Measurements from ENCODE around the gene FN1. TPM values are rescaled to one million over a fixed set of nuclear protein-coding genes. Genes with fewer than 3 reads are reported as not detected.
"Not testable (repeated sequence)": the region's sequence is repeated elsewhere in the genome, so short reads cannot be mapped to it uniquely, and the experiment has no call there.

The FN1 gene
- total and polyA plus RNA-seq, 12 donors: 67.8 to 888 (median 136) TPM

DNA sequence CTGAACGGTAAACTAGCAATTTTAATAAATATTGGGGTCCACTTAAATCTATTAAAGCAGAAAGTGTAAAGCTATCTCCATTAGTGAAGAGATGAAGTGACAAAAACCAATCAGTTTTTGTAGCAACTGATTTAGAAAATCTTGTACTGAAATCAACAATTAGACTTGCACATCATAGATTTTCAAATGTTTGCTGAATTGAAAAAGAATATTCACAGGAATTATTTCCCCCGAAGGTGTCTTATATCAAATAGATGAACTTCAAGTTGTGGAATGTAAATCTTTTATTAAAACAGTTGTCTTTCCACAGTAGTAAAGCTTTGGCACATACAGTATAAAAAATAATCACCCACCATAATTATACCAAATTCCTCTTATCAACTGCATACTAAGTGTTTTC is 75.3 kb downstream of the FN1 start:
- no peak for DNase-seq
- 88 to 91% methylated on average over 2 of the region's 2 CpGs for WGBS, 2 donors
- Histone ChIP-seq H3K4me1 (no peaks in the 10 kb centered on the region), H3K9me3 (no peaks in the 10 kb centered on the region), H3K4me3 (no peak overlapping the region), H3K27ac (no peak overlapping the region), H3K36me3 (peaks cover 0 to 70% (median 32%) of the 10 kb centered on the region in 9 donors), H3K27me3 (no peaks in the 10 kb centered on the region)
- TF ChIP-seq, protein P1, sequence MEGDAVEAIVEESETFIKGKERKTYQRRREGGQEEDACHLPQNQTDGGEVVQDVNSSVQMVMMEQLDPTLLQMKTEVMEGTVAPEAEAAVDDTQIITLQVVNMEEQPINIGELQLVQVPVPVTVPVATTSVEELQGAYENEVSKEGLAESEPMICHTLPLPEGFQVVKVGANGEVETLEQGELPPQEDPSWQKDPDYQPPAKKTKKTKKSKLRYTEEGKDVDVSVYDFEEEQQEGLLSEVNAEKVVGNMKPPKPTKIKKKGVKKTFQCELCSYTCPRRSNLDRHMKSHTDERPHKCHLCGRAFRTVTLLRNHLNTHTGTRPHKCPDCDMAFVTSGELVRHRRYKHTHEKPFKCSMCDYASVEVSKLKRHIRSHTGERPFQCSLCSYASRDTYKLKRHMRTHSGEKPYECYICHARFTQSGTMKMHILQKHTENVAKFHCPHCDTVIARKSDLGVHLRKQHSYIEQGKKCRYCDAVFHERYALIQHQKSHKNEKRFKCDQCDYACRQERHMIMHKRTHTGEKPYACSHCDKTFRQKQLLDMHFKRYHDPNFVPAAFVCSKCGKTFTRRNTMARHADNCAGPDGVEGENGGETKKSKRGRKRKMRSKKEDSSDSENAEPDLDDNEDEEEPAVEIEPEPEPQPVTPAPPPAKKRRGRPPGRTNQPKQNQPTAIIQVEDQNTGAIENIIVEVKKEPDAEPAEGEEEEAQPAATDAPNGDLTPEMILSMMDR (IDR thresholded peaks at IDR 0.05): no peak
- intact Hi-C loops (cut with DNase I): no loop called here
- no peak for ATAC-seq

DNA sequence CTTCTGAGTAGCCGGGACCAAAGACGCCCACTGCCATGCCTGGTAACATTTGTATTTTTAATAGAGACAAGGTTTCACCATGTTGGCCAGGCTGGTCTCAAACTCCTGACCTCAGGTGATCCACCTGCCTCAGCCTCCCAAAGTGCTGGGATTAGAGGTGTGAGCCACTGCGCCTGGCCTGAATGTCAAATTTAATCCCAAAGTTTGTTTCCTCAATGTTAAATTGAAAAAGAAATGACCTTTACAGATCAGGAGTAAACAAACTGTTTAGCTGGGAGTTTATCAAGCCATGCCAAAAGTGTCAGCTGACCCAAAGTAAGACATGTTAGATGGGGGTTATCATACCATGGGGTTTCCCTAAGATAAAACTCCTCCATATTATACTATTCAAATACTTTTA is 75.8 kb downstream of the FN1 start:
- 96 to 97% methylated on average over 3 of the region's 3 CpGs for WGBS, 2 donors
- ATAC-seq; H3K27ac ChIP-seq; H3K9me3 ChIP-seq; H3K27me3 ChIP-seq; H3K4me1 ChIP-seq; H3K4me3 ChIP-seq; DNase-seq; intact Hi-C loops (cut with DNase I): not testable (repeated sequence)
- peaks cover 0 to 65% (median 26%) of the 10 kb centered on the region in 9 donors for H3K36me3 ChIP-seq

DNA sequence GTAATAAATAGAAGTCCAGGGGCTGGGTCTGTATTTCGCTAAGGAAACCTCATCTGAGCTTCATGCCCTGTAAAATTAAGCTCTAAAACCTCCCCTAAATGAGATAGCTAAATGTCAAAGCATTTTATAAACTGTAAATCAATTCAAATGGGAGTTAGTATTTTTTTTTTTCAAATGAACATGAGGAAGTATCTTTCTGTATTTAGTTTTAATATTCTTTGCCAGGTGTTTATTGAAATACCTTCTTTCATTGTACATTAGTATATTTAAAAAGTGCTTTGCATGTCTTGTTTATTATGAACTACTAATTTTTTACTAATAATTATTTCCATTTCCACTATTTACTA is 76.3 kb downstream of the FN1 start:
- H3K36me3 ChIP-seq: peaks cover 0 to 60% (median 25%) of the 10 kb centered on the region in 9 donors
- intact Hi-C loops (cut with DNase I): no loop called here
- no peak overlapping the region for H3K27ac ChIP-seq
- no peaks in the 10 kb centered on the region for H3K9me3 ChIP-seq
- H3K4me3 ChIP-seq: no peak overlapping the region
- peaks cover 0 to 5% (median 0%) of the 10 kb centered on the region in 9 donors for H3K4me1 ChIP-seq
- no peaks in the 10 kb centered on the region for H3K27me3 ChIP-seq
- TF ChIP-seq, protein P1 (IDR thresholded peaks at IDR 0.05): no peak
- ATAC-seq (no peak), DNase-seq (no peak)
- 95 to 97% methylated on average over 1 of the region's 1 CpG for WGBS, 2 donors

DNA sequence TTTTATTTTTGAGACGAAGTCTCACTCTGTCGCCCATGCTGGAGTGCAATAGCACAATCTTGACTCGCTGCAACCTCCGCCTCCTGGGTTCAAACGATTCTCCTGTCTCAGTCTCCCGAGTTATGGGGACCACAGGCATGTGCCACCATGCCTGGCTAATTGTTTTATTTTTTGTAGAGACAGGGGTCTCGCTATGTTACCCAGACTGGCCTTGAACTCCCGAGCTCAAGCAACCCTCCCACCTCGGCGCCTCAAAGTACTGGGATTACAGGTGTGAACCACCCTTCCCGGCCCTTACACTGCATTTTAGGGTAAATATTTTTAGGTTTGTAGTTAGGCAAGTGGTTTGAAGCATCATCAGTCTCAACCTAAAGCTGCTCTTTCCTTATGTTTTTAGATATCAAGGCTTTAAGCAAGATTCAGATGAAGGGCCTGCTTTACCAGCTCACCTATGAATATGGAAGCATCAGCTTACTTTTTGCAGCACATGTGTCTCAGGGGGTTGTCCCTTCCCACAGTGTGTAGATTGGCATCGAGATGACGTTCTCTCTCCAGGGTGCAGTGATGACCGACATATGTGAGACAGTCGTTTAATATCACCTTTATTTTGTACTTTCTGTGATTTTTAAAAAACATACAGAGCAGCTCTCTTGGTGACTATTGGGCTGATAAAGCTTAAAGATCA is 76.8 kb downstream of the FN1 start:
- no peaks in the 10 kb centered on the region for H3K9me3 ChIP-seq
- H3K27me3 ChIP-seq: no peaks in the 10 kb centered on the region
- H3K36me3 ChIP-seq: peaks cover 0 to 55% (median 20%) of the 10 kb centered on the region in 9 donors
- intact Hi-C loops (cut with DNase I): no loop called here
- peaks cover 0 to 8% (median 0%) of the 10 kb centered on the region in 9 donors for H3K4me1 ChIP-seq
- no peak for DNase-seq
- TF ChIP-seq, protein P1 (IDR thresholded peaks at IDR 0.05): no peak
- ATAC-seq: no peak
- no peak overlapping the region for H3K27ac ChIP-seq
- WGBS, 2 donors: 86 to 90% methylated on average over 15 of the region's 15 CpGs
- H3K4me3 ChIP-seq: no peak overlapping the region

DNA sequence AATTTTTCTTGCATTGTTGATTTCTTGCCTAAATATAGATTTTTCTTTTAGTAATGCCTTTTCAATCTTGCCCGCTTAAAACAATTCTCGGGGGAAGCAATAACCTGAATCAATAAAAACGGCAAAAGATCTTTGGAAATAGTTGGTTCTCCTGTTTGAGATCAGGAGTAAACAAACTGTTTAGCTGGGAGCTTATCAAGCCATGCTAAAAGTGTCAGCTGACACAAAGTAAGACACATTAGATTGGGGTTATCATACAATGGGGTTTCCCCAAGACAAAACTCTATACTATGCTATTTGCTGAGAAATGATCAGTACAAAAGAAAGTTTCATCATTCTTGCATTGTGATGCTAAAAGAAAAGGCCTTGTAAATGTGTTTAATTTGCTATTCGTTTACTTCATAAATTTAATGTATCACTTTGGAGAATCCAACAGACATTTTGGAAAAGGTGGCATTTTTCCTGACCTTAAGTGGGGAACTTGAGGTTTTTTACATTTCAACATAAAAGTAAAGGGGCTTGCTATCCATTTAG is 77.5 kb downstream of the FN1 start:
- Histone ChIP-seq H3K27me3 (no peaks in the 10 kb centered on the region), H3K36me3 (peaks cover 0 to 48% (median 14%) of the 10 kb centered on the region in 9 donors), H3K27ac (no peak overlapping the region), H3K4me1 (peaks cover 0 to 8% (median 0%) of the 10 kb centered on the region in 9 donors), H3K9me3 (no peaks in the 10 kb centered on the region), H3K4me3 (no peak overlapping the region)
- DNase-seq: no peak
- no peak for ATAC-seq
- intact Hi-C loops (cut with DNase I): no loop called here
- 89 to 93% methylated on average over 4 of the region's 4 CpGs for WGBS, 2 donors
- TF ChIP-seq, protein P1 (IDR thresholded peaks at IDR 0.05): no peak
